GM18507 (cell line): ENCODE measurements around the gene FNTB.

ENCODE experiments used
- DNase-seq: peaks from one replicate; pipeline ENCODE4 v3.0.0; 2011; ENCODE audit warnings: low read depth; ENCODE audit not compliant: insufficient read length; ENCODE audit errors: extremely low spot score
- FAIRE-seq: peaks from 2 replicates; lab custom pipeline; 2011; peaks lifted over from hg19 to GRCh38; lab: Jason Lieb, UNC

The FNTB gene

GRCh38 chr14:64973026-64973442 lies 13.7 kb upstream of the FNTB start:
- FAIRE-seq = no peak
- no peak for DNase-seq

DNA sequence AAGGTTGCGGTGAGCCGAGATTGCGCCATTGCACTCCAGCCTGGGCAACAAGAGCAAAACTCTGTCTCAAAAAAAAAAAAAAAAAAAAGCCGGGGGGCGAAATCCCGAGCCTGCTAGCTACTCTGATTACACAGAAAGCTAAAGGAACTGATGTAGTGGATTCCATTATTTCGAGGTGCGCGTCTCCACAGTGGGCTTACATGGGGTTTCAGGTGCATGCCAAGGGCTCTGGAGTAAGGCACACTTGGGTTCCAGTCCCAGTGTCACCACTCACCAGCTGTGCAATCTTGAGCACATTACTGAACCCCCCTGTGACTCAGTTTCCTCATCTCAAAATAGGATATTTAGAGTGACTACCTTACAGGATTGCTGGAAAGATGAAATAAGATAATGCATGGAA lies 12.9 kb upstream of the FNTB start:
- FAIRE-seq = no peak
- no peak for DNase-seq

GRCh38 chr14:64974563-64974962 lies 12.1 kb upstream of the FNTB start:
- FAIRE-seq = no peak
- DNase-seq = no peak

DNA sequence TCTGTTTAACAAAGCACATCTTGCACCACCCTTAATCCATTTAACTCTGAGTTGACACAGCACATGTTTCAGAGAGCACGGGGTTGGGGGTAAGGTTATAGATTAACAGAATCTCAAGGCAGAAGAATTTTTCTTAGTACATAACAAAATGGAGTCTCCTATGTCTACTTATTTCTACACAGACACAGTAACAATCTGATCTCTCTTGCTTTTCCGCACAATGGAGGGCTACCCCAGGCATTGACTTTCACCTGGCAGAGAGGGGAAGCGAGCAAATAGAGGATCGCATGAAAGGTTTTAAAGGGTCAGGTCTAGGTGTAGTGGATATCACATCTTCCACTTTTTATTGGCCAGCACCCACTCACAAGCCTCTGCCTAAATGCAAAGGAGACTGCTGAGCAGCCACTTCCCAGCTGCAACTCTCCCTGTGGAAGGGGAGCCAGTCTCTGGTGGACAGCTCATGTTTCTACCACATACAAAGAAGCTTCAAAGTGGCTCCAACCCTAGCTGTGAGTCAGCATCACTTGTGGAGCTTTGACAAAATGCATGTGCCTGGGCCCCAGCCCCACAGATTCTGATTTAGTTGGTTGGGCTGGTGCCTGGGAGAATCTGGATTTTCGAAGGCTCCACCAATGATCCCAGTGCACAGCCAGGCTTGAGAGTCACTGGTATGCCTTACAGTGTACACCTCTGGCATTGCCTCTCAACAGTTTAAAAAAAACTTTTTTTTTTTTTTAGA lies 7.2 kb upstream of the FNTB start:
- no peak for DNase-seq
- no peak for FAIRE-seq

DNA sequence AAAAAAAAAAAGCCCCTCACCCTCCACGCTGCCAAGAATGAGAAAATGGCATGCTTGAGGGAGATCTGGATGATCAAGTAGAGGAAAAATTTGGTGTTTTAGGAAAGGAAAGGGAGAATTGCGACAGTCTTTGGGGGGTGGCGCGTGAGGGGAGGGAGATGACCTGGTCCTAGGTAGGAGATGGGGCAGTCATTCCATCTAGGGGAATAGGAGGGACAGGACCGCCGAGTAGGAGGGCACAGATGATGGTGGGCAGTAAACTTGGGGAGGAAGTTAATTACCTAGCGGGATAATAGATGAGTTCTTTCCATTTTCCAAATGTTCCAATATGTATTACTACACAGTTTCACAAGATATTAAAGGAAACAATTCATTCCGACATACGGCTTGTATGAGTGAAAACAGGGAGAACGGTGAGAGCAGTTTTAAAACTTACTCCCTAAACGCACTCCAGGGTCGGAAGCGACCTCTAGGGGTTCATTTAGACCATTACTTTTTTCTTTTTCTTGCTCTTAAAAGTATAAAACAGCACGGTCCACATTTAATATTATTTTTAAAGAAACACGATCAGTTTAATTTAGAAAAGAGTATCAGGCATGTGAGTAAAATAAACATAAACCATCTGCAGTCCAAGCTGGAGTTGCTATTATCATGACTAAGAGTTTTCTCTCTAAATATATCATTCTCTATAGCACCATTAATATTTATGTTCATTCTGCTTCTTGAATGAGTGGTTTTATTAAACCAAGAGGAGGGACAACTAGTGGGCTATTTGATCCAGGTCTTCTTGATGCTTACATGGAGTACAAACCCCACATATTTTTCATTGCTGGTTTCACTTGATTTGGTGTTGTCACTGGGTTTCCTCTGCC lies 3.0 kb upstream of the FNTB start:
- FAIRE-seq (peak; percentile 59), DNase-seq (no peak)

DNA sequence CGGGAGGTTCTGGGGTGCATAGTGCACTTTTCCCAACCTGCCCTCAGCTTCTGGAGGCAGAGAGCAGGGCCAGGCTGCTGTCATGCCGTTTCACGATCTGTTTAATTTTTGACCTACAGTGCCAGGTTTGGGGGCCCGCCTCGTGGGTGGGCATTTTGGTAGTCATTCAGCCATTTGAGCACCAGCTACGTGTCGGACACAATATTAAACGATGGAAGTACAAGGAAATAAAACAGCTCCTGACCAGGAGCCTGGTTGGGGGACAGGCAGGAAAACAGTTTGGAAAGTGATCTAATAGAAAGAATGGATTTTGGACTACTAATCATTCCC lies 708 bp downstream of the FNTB start:
- no peak for DNase-seq
- FAIRE-seq = no peak

DNA sequence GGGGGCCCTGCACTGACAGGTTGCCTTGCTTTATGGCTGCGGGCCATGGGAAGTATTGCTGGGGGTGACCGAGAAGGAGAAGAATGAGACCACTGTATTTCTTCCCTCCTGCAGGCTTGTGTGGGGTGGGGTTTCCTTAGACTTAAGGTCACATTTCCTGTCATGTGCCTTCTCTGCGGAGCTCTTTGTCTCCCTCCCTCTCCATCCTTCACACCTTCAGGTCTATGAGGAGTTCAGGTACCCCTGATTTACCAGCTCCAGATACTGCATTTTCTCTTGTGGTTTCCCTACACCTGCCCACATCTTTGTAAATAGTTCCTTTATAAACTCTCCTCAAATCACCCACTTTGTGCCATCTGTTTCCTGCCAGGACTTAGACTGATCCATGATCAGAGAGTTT lies 3.6 kb downstream of the FNTB start:
- DNase-seq = no peak
- peak; percentile 69 for FAIRE-seq

DNA sequence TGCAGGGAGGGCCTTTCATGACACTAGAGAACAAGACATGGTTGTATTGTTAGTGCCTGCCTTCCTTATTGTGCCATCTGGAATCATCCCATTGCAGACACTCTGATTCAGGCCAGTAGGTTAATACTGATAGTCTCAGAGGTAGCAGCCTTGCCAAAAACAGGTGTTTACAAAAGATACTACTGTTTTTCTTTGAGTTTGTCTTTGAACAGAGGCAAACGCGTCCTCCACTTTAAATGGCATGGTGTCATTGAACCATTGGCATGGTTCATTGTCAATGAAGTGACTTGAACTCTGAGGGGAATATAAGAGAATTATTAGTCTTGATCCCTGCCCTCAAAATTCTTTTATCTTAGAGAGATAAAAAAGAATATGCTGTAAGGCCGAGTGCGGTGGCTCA lies 4.2 kb downstream of the FNTB start:
- no peak for FAIRE-seq
- no peak for DNase-seq

- DNase-seq (no peak), FAIRE-seq (peak; percentile 67)
Measured at GRCh38 chr14:64992328-64992885, 5.7 kb downstream of the FNTB start.

DNA sequence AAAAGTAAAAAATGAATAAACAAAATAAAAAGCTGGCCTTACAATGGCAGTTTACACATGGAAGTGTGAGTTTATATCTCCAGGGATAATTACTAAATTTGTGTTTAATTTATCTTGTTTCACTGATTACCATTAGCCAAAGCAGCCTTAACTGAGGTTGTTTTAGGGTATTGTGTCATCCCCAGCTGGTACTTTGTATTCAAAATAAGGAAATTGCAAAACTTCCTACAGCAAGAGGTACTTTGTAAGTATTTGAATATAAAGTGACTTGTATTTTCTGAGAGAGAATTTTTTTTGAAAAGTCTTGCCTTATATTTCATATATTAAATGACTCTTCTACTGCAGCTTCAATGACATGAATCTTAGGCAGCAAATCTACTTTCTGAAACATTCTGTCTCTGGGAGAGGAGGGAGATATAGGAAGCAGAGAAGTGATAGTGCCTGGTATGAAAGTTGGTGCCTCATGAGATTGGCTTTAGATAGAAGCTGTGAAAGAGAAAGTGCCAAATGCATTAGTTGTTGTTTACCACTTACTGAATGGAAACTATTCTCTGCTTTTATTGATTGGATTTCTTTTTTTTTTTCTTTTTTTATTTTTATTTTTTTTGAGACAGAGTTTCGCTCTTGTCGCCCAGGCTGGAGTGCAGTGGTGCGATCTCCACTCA lies 6.7 kb downstream of the FNTB start:
- DNase-seq (no peak), FAIRE-seq (peak; percentile 69)

- FAIRE-seq (no peak), DNase-seq (no peak)
Measured at GRCh38 chr14:64994540-64994939, 7.8 kb downstream of the FNTB start.

DNA sequence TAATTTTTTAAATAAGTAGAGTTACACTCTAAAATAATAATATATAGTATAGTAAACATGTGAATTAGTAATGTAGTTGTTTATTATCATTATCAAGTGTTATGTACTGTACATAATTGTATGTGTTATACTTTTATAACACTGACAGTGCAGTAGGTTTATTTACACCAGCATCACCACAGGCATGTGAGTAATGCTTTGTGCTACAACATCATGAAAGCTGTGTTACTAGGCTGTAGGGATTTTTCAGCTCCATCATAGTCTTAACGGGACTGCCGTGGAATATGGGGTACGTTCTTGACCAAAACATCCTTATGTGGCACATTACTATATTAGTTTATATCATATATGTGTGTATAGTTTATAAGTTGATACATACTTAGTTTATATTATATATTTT lies 8.6 kb downstream of the FNTB start:
- FAIRE-seq (no peak), DNase-seq (no peak)

- FAIRE-seq (no peak), DNase-seq (no peak)
Measured at GRCh38 chr14:64997108-64997794, 10.6 kb downstream of the FNTB start.

- FAIRE-seq (peak; percentile 35), DNase-seq (no peak)
Measured at GRCh38 chr14:64998455-64998931, 11.8 kb downstream of the FNTB start.

DNA sequence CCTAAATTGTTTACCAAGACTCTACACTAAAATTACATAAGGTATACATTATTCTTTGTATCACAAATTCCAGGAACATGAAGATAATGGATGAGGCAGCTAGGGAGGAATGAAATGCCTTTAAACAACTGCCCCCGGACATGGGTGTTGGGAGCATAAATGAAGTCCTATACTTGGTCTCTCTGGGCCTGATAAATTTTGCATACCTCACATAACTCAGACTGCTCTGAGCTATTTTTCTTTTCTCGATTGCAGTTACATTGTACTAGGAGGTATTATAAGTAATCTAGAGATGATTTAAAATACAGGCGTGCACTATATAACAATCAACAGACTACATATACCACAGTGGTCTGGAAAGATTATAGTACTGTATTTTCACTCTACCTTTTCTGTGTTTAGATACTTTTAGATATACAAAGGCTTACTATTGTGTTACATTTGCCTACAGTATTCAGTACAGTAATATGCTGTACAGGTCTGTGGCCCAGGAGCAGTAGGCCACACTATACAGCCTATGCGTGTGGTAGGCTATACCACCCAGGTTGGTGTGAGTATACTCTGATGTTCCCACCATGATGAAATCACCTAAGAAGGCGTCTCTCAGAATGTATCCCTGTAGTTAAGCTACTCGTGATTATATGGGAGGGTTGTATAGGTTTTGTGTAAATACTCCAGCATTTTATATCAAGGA lies 14.3 kb downstream of the FNTB start:
- FAIRE-seq = no peak
- no peak for DNase-seq

GRCh38 chr14:65001723-65002122 lies 15.0 kb downstream of the FNTB start:
- DNase-seq (no peak), FAIRE-seq (no peak)

- no peak for DNase-seq
Measured at GRCh38 chr14:65002586-65003210, 16.0 kb downstream of the FNTB start.

DNA sequence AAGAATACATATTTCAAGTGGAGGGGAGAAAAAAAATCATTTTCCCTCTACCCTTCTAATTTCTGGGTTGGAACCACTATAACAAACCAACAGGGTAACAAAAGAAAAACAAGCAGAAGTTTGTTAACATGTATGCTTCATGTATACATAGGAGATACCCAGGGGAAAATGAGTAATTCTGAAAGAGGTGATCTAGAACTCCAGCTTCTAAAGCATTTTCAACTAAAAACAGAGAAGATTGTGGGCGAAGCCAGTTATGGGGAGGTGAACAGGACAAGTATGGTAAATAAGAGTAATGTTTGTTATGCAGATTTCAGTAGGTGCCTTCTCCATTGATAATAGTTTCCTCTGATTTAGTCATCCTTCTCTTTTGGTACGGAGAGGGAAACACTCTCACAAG lies 16.7 kb downstream of the FNTB start:
- FAIRE-seq (peak; percentile 67), DNase-seq (no peak)

More at GRCh38 chr14:65002586-65003210, 16.0 kb downstream of the FNTB start:
- no peak for FAIRE-seq
